ENCODE measurements around the gene CLDN34.

Gene CLDN34

DNA sequence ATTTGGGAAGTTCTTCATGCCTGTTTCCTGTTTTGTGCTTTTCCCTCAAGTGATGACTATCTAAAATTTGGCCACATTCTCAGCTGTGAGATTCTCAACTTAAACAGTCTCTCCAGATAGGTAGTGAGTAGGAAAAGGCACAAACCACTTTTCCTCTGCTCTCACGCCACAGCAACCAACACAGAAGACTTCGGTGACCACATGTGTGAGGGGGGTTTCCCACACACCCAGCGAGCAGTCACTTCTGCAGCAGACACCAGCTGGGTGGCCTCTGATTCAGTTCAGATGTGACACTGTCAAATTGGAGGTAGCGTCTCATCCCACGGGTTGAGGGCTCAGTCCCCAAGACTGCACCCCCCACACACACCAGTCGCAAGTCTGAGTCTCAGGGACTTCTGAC lies 25.1 kb upstream of the CLDN34 start:
- H3K9me3 ChIP-seq (ENCODE audit: control insufficient read depth, insufficient read depth, low read length): no peaks in the 10 kb centered on the region
- H3K36me3 ChIP-seq (ENCODE audit: control insufficient read depth, insufficient read depth, low read length): peaks cover 74% of the 10 kb centered on the region
- no peak overlapping the region for H3K4me3 ChIP-seq (ENCODE audit: low read depth, low read length)
- no peak overlapping the region for H3K9ac ChIP-seq (ENCODE audit: low read depth, low read length)
- no peak overlapping the region for H3K27ac ChIP-seq (ENCODE audit: low read depth, low read length)
- no peaks in the 10 kb centered on the region for H3K27me3 ChIP-seq (ENCODE audit: control insufficient read depth, insufficient read depth, low read length)
- H3K4me1 ChIP-seq (ENCODE audit: control insufficient read depth, insufficient read depth, low read length): no peaks in the 10 kb centered on the region

DNA sequence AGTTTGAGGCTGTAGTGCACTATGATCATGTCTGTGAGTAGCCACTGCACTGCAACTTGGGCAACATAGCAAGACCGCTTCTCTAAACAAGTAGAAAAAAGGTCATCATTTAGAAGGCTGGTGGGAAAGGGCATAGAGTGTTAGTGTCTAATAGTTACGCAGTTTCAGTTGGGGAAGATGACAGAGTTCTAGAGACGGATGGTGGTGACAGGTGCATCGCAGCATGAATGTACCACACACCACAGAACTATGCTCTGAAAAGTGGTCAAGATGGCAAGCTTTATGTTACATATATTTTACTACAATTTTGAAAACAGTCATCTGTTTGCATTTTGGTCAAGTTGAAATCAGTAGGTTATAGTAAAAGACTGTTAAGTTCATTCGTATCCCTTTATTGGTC lies 23.7 kb upstream of the CLDN34 start:
- no peak overlapping the region for H3K4me3 ChIP-seq (ENCODE audit: low read depth, low read length)
- no peaks in the 10 kb centered on the region for H3K9me3 ChIP-seq (ENCODE audit: control insufficient read depth, insufficient read depth, low read length)
- no peaks in the 10 kb centered on the region for H3K27me3 ChIP-seq (ENCODE audit: control insufficient read depth, insufficient read depth, low read length)
- H3K9ac ChIP-seq (ENCODE audit: low read depth, low read length): no peak overlapping the region
- no peaks in the 10 kb centered on the region for H3K4me1 ChIP-seq (ENCODE audit: control insufficient read depth, insufficient read depth, low read length)
- peaks cover 74% of the 10 kb centered on the region for H3K36me3 ChIP-seq (ENCODE audit: control insufficient read depth, insufficient read depth, low read length)
- H3K27ac ChIP-seq (ENCODE audit: low read depth, low read length): no peak overlapping the region

DNA sequence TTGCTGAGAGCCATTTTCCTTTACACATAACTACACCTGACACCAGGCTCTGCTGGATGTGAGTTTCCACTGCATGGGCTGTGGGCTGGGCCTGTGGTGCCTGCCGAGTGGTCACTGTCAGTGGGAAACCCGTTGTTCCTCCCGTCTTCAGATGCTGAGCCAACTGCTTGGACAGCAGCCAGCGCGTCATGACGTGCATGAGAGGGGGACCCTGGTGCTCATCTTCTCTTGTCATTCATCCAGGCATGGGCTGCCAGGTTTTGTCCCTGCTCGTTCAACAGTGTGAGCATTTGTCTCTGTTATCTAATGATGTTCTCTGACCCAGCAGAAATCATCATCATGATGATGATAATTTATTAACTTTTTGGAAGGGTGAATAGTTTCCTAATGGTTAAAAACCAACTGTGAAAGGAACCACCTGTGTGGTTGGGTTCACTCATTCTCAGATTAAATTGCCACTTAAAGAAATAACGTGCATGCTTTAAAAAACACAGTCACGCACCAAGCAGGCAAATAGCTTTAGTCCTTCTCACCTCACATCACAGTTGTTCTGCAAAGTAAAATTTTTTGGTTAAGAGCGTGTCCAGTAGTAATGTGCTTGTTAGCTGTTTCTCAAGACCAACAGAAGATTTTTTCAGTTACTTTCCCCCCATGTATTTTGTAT lies 19.9 kb upstream of the CLDN34 start:
- Histone ChIP-seq H3K36me3 (ENCODE audit: control insufficient read depth, insufficient read depth, low read length) (peaks cover 55% of the 10 kb centered on the region), H3K4me1 (ENCODE audit: control insufficient read depth, insufficient read depth, low read length) (no peaks in the 10 kb centered on the region), H3K9me3 (ENCODE audit: control insufficient read depth, insufficient read depth, low read length) (peaks cover 2% of the 10 kb centered on the region; the same call in 1 of the 2 replicates), H3K4me3 (ENCODE audit: low read depth, low read length) (no peak overlapping the region), H3K27ac (ENCODE audit: low read depth, low read length) (no peak overlapping the region), H3K9ac (ENCODE audit: low read depth, low read length) (no peak overlapping the region), H3K27me3 (ENCODE audit: control insufficient read depth, insufficient read depth, low read length) (no peaks in the 10 kb centered on the region)

DNA sequence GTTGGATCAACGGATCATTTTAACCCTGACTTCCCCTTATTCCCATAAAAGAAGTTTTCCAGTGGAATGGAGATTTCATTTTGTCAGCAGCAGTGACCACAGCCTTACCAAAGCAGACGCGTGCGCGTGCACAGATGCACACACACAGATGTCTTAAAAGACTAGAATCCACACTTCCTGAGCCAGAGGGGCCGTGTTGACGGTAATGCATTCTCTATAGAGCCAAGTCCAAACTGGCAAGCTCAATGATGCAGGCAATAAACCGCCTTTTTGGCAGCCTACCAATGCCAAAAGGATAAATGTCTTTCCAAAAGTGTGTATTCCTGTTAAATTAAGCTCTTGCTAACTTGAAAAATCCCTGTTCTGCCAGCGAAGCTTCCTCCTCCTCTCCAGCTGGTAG lies 18.8 kb upstream of the CLDN34 start:
- Histone ChIP-seq H3K9ac (ENCODE audit: low read depth, low read length) (no peak overlapping the region), H3K9me3 (ENCODE audit: control insufficient read depth, insufficient read depth, low read length) (peaks cover 11% of the 10 kb centered on the region), H3K27ac (ENCODE audit: low read depth, low read length) (no peak overlapping the region), H3K27me3 (ENCODE audit: control insufficient read depth, insufficient read depth, low read length) (no peaks in the 10 kb centered on the region), H3K4me3 (ENCODE audit: low read depth, low read length) (no peak overlapping the region), H3K36me3 (ENCODE audit: control insufficient read depth, insufficient read depth, low read length) (peaks cover 49% of the 10 kb centered on the region), H3K4me1 (ENCODE audit: control insufficient read depth, insufficient read depth, low read length) (no peaks in the 10 kb centered on the region)

DNA sequence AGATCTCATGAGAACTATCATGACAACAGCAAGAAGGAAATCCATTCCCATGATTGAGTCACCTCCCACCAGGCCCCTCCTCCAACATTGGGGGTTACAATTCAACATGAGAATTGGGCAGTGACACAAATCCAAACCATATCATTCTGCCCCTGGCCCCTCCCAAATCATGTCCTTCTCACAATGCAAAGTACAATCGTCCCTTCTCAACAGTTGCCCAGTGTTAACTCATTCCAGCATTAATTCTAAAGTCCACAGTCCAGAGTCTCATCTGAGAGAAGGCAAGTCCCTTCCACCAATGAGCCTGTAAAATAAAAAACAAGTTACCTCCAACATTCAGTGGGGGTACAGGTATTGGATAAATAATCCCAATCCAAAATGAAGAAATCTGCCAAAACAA lies 14.9 kb upstream of the CLDN34 start:
- Histone ChIP-seq H3K9ac (ENCODE audit: low read depth, low read length) (no peak overlapping the region), H3K4me1 (ENCODE audit: control insufficient read depth, insufficient read depth, low read length) (no peaks in the 10 kb centered on the region), H3K36me3 (ENCODE audit: control insufficient read depth, insufficient read depth, low read length) (peaks cover 25% of the 10 kb centered on the region; the same call in 1 of the 2 replicates), H3K9me3 (ENCODE audit: control insufficient read depth, insufficient read depth, low read length) (peaks cover 11% of the 10 kb centered on the region), H3K4me3 (ENCODE audit: low read depth, low read length) (no peak overlapping the region), H3K27ac (ENCODE audit: low read depth, low read length) (no peak overlapping the region), H3K27me3 (ENCODE audit: control insufficient read depth, insufficient read depth, low read length) (no peaks in the 10 kb centered on the region)

DNA sequence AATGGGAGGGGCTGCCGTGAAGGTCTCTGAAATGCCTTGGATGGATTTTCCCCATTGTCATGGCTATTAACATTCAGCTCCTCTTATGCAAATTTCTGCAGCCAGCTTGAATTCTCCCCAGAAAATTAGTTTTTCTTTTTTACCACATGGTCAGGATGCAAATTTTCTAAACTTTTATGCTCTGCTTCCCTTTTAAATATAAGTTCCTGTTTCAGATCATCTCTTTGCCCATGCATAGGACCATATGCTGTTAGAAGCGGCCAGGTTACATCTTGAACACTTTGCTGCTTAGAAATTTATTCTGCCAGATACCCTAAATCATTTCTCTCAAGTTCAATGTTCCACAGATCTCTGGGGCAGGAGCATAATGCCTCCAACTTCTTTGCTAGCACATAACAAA lies 13.8 kb upstream of the CLDN34 start:
- peaks cover 11% of the 10 kb centered on the region for H3K9me3 ChIP-seq (ENCODE audit: control insufficient read depth, insufficient read depth, low read length)
- no peak overlapping the region for H3K9ac ChIP-seq (ENCODE audit: low read depth, low read length)
- peaks cover 15% of the 10 kb centered on the region; the same call in 1 of the 2 replicates for H3K36me3 ChIP-seq (ENCODE audit: control insufficient read depth, insufficient read depth, low read length)
- H3K27ac ChIP-seq (ENCODE audit: low read depth, low read length): no peak overlapping the region
- no peaks in the 10 kb centered on the region for H3K27me3 ChIP-seq (ENCODE audit: control insufficient read depth, insufficient read depth, low read length)
- no peaks in the 10 kb centered on the region for H3K4me1 ChIP-seq (ENCODE audit: control insufficient read depth, insufficient read depth, low read length)
- H3K4me3 ChIP-seq (ENCODE audit: low read depth, low read length): no peak overlapping the region

DNA sequence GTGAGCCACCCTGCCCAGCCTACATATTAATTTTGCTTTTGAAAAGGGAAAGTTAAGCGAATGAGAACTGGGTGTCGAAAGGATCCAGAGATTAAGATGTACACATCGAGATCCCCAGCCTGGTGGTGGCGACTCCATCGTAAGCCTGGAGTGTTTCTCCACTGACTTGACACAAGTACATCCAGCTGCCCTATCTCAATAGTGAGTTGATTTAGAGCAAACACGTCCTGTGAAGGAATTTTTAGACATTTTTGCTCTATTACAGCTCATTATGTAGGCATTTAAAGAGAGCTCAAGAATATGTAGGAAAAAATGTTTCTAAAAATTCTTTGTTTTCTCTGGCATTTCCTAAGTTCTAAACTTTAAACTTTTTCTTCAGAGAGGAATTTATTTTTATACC lies 11.7 kb upstream of the CLDN34 start:
- H3K9ac ChIP-seq (ENCODE audit: low read depth, low read length): no peak overlapping the region
- no peak overlapping the region for H3K27ac ChIP-seq (ENCODE audit: low read depth, low read length)
- H3K36me3 ChIP-seq (ENCODE audit: control insufficient read depth, insufficient read depth, low read length): no peaks in the 10 kb centered on the region
- H3K27me3 ChIP-seq (ENCODE audit: control insufficient read depth, insufficient read depth, low read length): no peaks in the 10 kb centered on the region
- no peak overlapping the region for H3K4me3 ChIP-seq (ENCODE audit: low read depth, low read length)
- no peaks in the 10 kb centered on the region for H3K4me1 ChIP-seq (ENCODE audit: control insufficient read depth, insufficient read depth, low read length)
- peaks cover 11% of the 10 kb centered on the region for H3K9me3 ChIP-seq (ENCODE audit: control insufficient read depth, insufficient read depth, low read length)

DNA sequence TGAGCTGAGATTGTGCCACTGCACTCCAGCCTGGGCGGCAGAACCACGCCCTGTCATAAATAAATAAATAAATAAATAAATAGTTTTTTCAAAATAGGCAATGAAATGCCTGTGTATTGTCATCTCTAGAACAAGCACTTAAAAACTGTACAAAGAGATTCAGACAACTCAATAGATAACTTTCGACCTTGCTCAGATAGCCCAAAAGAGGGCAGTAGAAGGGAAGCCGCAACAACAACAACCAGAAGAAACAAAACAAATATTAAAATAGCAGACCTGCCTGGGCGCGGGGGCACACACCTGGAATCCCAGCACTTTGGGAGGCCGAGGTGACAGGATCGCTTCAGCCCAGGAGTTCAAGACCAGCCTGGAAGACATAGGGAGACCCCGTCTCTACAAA lies 9.4 kb upstream of the CLDN34 start:
- H3K27me3 ChIP-seq (ENCODE audit: control insufficient read depth, insufficient read depth, low read length): no peaks in the 10 kb centered on the region
- no peak overlapping the region for H3K27ac ChIP-seq (ENCODE audit: low read depth, low read length)
- peaks cover 5% of the 10 kb centered on the region; the same call in 1 of the 2 replicates for H3K9me3 ChIP-seq (ENCODE audit: control insufficient read depth, insufficient read depth, low read length)
- H3K36me3 ChIP-seq (ENCODE audit: control insufficient read depth, insufficient read depth, low read length): no peaks in the 10 kb centered on the region
- H3K9ac ChIP-seq (ENCODE audit: low read depth, low read length): no peak overlapping the region
- no peak overlapping the region for H3K4me3 ChIP-seq (ENCODE audit: low read depth, low read length)
- H3K4me1 ChIP-seq (ENCODE audit: control insufficient read depth, insufficient read depth, low read length): no peaks in the 10 kb centered on the region

DNA sequence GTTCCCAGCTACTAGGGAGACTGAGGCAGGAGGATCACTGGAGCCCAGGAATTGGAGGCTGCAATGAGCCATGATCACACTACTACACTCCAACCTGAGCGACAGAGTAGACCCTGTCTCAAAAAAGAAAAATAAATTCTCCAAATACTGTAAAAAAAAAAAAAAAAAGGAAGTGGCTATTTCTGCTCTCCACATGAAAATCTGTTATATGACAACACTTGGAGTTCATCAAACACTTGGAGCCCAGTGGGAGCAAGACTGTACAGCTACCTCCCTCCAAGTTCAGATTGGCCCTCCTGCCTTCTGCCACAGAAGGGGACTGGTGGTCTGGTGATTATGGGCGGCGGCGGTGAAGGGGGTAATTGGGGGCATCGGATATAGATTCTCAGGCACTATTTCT lies 9.0 kb upstream of the CLDN34 start:
- H3K9ac ChIP-seq (ENCODE audit: low read depth, low read length): no peak overlapping the region
- no peak overlapping the region for H3K4me3 ChIP-seq (ENCODE audit: low read depth, low read length)
- H3K27me3 ChIP-seq (ENCODE audit: control insufficient read depth, insufficient read depth, low read length): no peaks in the 10 kb centered on the region
- 0 out of 2 replicates have a peak, but pooled peaks cover under 1% of the 10 kb centered on the region for H3K9me3 ChIP-seq (ENCODE audit: control insufficient read depth, insufficient read depth, low read length)
- H3K36me3 ChIP-seq (ENCODE audit: control insufficient read depth, insufficient read depth, low read length): no peaks in the 10 kb centered on the region
- H3K4me1 ChIP-seq (ENCODE audit: control insufficient read depth, insufficient read depth, low read length): no peaks in the 10 kb centered on the region
- H3K27ac ChIP-seq (ENCODE audit: low read depth, low read length): no peak overlapping the region

DNA sequence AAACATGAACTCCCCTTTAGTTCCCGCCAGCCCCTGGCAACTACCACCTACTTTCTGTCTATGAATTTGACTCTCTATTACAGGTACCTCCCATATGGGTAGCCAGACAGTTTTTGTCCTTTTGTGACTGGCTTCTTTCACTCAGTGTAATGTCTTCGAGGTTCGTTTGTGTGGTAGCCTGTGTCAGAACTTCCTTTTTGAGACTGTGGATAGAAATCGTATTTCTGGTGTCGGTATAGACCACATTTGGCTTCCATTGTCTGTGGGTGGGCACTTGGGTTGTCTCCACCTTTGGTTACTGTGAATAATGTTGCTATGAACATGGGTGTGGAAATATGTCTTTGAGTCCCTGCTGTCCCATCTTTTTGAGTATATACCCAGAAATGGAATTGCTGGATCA lies 5.4 kb upstream of the CLDN34 start:
- H3K27ac ChIP-seq (ENCODE audit: low read depth, low read length): no peak overlapping the region
- H3K9me3 ChIP-seq (ENCODE audit: control insufficient read depth, insufficient read depth, low read length): no peaks in the 10 kb centered on the region
- H3K27me3 ChIP-seq (ENCODE audit: control insufficient read depth, insufficient read depth, low read length): no peaks in the 10 kb centered on the region
- no peak overlapping the region for H3K9ac ChIP-seq (ENCODE audit: low read depth, low read length)
- no peaks in the 10 kb centered on the region for H3K36me3 ChIP-seq (ENCODE audit: control insufficient read depth, insufficient read depth, low read length)
- H3K4me1 ChIP-seq (ENCODE audit: control insufficient read depth, insufficient read depth, low read length): no peaks in the 10 kb centered on the region
- no peak overlapping the region for H3K4me3 ChIP-seq (ENCODE audit: low read depth, low read length)

DNA sequence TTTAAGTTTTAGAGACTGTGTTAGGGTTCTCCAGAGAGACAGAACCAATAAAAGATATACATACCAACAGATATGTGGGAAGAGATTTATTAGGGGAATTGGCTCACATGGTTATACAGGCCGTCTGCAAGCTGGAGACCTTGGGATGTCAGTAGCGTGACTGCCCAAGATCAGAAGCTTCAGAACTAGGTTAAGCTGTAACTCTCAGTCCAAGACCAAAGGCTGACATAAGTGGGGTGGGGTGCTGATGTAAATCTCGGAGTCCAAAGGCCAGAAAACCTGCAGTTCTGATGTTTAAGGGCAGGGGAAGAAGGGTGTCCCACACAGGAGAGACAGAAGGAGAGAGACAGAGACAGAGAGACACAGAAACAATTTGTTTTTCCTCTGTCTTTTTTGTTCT lies 10.5 kb downstream of the CLDN34 start:
- peaks cover 14% of the 10 kb centered on the region; the same call in 1 of the 2 replicates for H3K4me1 ChIP-seq (ENCODE audit: control insufficient read depth, insufficient read depth, low read length)
- H3K9me3 ChIP-seq (ENCODE audit: control insufficient read depth, insufficient read depth, low read length): peaks cover 14% of the 10 kb centered on the region; the same call in 1 of the 2 replicates
- no peaks in the 10 kb centered on the region for H3K36me3 ChIP-seq (ENCODE audit: control insufficient read depth, insufficient read depth, low read length)
- no peak overlapping the region for H3K27ac ChIP-seq (ENCODE audit: low read depth, low read length)
- no peak overlapping the region for H3K9ac ChIP-seq (ENCODE audit: low read depth, low read length)
- no peak overlapping the region for H3K4me3 ChIP-seq (ENCODE audit: low read depth, low read length)
- no peaks in the 10 kb centered on the region for H3K27me3 ChIP-seq (ENCODE audit: control insufficient read depth, insufficient read depth, low read length)
